ENCODE data around the gene AGBL4.

AGBL4 gene

DNA sequence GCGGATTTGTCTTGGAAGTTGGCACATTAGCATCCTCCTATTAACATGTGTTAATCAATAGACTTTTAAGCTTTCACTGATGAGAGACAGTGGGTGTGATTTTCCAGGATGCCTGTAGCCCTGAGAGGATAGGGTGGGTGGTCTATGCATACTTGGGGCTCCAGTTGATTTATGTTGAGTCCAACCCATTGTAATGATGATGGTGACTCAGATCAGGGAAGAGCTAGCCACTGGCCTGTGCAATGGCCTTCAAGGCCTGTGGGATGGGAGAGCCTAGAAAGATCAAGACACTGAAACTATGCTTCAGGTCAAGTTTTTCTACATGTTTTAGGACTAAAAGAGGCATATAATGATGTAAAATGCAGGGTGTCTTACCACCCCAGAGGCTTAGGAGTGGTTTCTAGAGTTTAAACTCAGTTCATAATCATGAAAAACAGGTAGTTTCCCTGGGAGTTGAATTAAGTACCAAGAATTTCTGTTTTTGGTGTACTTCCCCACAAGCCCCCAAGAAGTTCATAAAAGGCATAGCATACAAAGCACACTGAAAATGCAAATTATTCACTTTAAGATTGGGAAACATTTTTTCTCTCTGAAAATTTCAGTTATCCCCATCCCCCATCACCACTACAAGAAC is 1267.0 kb downstream of the AGBL4 start:
- DNase-seq, result no peak

DNA sequence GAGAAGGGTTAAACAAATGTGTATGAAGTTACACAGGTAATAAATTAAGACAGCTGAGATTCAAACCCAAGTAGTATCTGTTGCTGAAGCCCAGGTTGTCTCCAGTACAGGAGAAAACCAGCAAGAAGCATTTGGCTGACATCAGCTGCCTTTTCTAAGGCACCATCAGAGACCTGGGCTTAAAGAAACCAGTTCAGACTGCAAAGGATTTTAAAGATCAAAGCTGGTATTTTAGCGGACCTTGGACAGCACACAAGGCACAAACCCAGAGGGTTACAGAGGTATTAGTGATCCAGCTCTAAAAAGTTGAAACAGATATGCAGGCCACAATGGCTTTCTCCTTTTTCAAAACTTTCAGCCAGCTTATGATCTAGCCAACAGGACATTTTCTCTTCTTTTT is 1270.5 kb downstream of the AGBL4 start:
- no peak for DNase-seq

DNA sequence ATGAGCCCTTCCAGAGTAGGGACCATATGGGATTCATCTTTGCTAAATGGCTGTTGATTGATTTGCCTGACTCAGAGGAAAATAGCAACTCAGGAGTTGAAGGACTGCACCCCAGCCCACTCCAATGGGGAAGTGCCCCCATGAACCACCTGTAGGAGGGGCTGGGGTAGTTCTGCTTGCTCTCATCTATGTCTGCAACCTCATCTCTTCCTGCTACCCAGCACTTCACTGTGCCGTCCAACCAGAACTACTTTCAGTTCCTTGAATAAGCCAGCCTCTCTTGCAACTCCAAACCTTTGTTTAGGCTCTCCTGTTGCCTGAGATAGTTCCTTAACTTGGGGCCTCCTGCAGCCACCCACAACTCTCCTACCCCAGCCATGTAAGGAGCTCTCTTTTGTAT is 1273.6 kb downstream of the AGBL4 start:
- DNase-seq, result no peak

DNA sequence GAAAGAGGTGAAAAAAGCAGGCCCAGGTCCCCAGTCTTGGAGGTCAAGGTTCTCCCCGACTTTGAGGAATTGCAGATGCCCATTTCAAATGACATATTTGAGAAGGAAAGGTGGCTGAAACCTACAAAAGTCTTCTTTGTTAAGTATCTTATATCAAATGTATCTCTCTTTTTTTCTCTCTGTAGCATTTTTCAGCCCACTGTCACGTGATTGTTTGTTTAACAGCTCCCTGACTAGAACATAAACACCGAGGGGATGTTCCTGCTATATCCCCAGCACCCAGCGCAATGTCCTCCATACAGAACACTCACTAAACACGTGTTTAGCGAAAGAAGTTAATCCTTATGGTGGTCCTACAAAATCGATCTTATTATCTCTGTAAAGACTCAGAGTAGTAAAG is 1274.7 kb downstream of the AGBL4 start:
- no peak for DNase-seq

DNA sequence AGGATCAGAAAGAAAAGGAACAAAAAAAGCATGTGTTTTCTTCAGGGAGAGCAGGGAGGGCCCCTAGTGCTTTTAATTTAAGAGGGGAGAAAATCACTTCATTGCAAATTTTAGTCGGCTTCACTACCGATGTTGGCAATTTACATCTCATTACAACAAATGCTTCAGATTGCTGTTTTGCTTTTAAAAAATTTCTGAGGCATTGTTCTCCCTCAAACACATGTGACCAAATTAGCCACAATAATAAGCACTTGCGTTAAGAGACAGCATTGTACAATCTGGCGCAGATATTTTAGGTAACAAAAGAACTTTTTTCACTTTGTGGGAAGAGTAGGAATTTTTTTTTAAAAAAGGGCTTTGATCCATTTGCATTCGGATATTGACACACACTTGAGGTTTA is 1276.8 kb downstream of the AGBL4 start:
- no peak for DNase-seq

DNA sequence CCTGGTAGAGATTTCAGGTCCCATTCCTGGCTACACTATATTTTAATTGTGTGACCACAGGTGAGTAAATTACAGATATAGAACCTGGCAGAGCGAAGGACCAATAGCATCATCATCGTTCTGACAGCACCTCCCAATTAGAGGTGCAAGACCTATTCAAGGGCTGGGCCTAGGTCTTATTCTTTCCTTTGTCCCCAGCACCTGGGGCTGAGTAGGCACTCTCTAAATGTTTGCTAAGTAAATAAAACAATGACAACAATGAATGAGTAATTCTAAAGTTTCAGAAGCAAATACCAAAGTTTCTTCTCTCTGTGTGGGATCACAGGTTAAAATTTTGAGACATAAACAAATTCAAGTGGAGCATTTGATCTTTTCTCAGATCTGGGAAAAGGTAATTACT is 1279.7 kb downstream of the AGBL4 start:
- no peak for DNase-seq

DNA sequence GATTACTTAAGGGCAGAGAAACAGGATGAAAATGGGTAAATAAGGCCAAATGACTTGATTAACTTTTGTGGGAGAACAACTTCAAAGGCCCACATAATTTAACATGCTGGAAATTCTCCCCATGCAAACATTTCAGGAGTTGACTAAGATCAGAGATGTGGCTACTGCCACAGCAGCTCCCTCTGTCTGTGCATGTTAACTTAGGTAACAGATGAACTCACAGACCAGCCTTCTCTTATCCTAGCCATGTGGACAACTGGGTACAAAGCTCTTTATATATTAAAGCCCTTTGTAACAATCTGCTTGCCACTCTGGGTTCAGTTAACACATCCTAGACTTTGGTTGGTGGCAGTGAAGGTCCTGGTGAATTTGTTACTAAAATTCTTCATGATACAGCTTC is 1280.3 kb downstream of the AGBL4 start:
- DNase-seq, result no peak

DNA sequence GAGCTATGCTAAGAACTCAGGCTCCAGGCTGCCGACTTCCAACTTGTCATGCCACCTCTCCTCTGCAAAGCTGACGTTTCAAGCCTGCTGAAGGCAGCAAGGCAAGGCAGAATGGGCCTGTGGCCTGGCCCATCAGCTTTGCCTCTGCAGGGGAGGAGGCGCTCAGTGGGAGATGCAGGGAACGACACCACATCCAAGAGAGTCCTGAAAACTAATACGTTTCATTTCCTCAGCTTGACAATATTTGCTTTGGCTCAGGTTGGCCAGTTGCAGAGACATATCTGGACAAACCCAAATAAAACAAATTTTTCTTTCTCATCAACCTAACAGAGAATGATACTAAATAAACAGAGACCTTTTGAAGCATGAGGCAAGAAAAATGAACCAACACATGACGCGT is 1282.4 kb downstream of the AGBL4 start:
- DNase-seq, result no peak

DNA sequence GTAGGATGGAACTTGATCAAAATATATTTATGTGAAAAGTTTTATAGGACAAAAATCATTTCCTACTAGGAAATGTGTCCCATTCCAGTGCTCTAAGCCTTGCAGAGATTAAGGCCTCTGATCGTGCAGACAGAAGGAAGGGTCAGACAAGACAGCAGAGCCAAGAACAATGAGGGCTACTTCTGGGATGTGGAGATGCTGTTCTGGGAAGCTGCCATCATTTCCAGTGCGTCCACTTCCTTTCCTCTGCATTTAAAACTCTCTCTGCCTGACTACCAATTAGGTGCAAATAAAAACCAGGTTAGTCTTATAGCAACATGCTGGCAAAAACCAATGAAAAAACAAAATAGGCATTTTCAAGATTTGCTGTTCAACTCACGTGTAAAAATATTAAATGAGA is 1283.1 kb downstream of the AGBL4 start:
- DNase-seq, result no peak

DNA sequence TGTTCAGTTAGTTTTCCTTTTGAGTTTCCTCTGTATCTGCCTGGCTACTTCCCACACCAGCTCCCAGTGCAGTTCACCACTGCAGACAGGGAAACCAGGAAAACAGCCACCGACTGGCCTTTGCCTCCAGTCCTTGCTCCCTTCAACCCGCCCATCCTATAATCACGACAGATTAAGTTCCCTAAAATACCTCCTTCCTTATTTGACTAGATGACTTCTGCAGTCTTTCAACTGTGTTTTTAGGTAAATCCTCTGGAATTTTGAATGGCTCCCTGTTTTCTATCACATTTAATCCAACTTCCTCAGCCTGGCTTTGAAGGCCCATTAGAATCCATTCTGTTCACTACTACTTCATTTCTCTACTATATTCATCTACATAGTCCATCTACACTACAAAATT is 1284.7 kb downstream of the AGBL4 start:
- DNase-seq, result no peak

DNA sequence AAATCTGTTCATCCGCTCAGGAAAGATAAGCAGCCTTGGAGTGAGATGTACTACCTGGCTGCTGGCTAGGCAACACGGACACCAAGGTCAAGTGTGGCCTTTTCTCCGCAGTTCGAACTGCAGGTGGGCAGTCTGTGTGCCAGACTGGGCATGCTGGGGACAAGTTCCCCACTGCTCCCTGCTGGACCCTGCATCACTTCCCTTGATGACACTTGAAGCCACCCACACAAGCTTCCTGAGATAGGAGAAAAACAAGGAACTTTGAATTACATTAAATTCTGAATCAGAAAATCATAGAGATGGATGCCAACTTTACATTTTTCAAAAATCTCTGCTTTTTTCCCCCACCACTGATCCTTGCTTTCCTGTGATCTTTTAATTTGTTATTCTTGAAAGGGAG is 1285.4 kb downstream of the AGBL4 start:
- DNase-seq, result no peak

DNA sequence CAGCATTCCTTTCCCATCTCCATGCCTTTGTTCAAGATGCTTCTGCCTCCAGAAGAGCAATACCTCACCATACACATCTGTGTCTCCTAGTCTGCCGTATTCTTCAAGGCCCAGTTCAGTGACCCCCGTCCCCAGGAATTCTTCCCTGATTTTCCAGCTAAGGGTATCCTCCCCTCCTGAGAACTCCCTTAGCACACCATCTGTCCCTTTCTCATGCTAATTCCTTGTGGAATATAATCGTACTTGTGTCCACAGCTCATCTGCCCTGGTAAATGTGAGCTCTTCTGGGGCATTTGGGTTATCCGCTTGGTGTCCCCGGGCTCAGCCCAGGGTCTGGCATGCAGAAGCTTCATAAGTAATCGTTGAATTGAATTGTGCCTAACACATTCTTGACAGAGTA is 1288.0 kb downstream of the AGBL4 start:
- DNase-seq, result no peak

DNA sequence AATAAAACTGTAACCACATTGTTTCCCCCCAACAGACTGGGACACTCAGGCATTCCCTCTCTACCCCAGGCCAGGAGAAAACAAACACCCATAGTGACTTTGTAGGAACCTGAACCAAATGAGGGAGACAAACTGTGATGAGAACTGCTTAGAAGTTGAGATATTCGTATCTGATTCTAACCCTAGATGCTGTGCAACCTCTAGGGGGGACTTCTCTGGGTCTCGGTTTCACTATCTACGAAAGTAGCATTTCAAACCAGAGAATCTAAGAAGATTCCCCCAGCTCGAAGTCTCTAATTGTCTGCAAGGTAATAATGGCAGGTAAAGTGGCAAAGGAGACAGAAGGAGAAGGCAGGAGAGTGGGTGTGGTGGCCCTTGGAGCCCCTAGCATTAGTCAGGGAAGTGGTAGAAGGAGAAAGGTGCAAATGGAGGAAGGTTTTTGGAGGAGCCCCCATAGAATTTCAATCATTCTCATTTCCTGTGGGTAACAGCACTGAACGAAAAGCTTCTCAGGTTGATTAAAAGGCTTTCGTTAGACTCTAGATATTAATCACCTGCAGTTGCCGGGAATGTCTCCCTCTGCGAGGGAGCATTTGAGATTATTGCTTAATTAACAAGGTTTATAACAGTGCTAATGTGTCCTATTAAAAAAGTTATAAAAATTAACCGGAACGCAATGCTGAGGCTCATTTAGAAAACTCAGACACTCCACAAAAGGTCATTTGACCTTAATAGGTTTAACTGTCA is 1293.4 kb downstream of the AGBL4 start:
- DNase-seq, result no peak

DNA sequence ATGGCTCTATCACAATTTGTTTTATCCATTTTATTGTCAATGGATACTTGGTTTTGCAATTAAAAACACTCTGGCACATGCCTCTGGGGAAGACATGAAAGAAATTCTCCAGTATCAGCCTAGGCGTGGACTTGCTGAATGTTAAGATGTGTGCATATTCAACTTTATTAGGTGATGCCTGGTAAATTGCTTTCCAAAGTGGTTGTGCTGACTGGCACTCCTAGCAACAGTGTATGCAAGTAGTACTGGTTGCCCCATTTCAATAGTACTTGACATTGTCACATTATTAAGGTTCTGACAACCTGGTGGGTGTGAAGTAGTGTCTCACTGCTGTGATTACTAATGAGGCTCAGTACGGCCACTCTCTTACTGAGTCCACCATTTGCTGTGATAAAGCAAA is 1295.2 kb downstream of the AGBL4 start:
- no peak for DNase-seq

DNA sequence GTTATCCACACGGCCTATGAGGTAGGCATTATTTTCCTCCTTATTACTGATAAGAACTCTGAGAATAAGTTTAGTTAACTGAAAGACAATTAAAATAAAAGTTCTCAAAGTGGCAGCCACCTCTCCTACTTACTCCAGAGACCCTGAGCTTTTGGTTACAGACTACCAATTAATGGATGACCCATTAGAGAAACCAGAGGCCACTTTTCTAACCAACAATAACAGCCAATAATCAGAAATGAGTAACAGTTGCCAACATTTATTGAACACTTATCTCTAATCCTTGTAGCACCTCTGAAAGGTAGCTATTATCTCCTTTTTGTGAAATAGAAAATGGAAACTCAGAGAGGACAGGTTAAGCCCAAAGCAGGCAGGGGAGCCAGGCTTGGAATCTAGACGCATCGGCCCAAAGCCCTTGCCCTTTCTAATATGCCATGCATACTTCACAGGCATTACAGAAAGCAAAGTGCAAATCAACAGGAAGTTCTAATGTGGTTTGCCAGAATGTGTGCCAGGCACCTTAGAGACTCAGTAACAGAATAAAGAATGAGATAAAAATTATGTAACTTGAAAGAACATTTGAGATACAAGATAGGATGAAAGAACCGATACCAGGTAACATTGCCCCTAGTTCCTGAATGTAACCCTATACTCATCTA is 1297.1 kb downstream of the AGBL4 start:
- no peak for DNase-seq

DNA sequence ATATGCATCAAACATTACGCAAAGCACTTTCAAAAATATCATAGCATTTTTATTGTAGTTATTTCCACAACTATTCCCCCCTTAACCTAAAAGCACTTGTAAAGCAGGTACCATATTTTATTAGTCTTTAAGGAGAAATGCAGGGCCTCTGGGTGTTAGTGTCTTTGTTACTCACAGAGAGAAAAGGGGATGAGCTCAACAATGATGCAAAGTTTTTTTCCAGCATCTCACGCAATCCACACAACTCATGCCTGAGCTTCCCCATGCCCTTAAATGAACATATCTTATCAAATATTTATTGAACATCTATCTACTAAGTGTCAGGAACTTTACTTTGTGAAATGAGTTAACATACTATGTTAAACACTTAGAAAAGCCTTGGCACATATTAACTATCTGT is 1297.6 kb downstream of the AGBL4 start:
- DNase-seq, result no peak

DNA sequence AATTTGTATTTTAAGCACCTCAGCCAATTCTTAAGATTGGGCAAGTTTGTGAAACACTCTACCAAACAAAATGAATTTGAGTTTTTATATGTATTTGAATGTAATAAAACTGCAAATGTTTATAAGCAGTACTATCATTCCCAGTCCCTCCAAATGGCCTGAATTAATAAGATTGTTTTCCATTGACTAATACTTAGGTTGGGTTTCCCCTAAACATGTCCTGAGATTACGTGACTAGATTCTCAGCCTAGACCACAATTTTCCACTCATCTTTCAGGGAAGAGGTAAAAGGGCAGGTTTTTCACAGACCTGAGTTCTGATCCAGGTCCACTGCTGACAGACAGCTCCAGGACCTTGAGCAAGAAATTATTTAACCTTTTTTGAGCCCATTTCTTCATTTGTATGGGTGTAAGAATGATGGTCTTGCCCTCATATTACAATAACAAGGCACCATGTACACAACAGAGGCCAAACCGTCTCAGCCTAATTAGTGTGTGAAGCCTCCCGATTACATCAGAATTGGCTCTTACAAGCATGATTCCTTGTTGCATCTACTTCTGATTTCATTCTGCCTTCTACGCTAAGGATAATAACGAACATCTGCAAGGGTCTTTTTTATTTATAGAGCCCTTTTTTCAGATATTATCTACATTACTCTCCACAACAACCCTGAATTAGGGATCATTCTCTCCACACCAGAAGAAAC is 1298.3 kb downstream of the AGBL4 start:
- no peak for DNase-seq

DNA sequence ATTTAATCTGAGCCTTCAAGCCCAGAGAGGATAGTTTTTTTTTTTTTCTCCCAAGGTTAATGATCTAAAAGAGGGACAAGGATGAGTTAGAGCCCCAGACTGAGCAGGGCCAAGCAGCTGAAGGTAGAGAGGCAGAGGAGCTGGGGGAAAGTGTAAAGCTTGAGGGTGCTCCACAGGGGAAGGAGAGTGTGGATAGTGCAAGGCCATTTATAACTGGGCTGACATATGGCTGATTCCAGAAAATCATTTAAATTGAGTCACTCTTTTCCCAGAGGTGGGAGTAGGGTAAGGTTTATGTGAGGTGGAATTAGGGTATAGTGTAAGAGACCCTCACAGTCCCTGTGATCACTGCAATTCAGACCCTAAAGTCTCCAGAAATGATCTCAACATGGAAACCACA is 1302.8 kb downstream of the AGBL4 start:
- DNase-seq, result no peak

DNA sequence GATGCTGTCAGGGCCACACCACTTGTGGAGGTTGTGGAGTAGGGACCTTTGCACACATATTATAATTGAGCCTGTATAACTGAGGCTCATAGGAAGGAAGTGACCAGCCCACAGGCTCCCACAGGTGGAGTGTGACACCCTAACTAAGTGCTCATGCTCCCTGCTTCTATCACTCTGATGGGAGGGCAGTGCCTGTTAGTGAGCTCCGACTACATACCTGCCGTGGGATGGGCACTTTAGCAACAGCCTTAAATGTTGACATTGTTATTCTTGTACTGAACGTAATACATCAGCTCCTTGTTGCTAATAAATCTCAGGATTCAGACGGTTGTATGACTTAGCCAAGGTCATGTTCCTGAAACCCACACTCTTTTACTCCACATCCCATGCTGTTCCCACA is 1305.0 kb downstream of the AGBL4 start:
- DNase-seq, result no peak

DNA sequence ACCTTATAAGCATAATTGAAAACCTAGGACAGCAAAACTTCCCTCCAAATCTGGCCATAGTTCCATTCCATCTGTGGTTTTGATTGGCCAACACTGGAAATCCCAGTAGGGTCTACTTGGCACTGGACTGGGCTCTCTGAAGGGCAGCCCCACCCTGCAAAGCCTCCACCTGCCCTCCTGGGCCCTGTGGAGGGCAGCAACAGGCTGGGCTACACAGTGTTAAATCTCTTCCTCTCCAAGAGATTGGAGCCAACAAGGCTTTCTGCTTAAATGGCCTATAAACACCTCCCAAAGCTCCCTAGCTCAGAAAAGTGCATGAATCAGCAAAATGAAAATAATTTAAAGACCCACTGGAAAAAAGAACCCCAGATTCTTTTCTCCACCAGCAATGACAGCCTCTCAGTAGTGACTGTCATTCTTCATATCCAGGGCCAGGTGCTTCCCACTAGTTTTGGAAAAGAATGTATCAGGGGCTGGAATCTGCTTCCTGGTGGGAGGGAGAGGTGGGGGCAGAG is 1305.6 kb downstream of the AGBL4 start:
- DNase-seq, result no peak

DNA sequence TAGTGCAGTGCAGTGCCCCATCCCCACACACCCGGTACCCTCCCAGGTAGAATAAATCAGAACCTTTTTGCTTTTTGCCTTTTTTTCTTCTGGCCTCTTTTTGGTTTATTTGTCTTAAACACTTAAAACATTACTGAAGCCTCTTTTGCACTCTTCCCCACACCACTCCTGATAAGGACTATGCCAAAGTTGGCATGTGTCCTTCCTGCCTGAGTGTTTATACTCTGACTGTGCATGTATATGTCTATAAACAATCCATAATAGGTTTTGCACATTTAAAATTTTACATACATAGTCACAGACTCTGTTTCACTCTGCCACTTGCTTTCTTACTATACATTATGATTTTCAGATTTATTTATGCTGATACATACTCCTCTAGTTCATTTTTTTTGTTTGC is 1306.7 kb downstream of the AGBL4 start:
- DNase-seq, result no peak

DNA sequence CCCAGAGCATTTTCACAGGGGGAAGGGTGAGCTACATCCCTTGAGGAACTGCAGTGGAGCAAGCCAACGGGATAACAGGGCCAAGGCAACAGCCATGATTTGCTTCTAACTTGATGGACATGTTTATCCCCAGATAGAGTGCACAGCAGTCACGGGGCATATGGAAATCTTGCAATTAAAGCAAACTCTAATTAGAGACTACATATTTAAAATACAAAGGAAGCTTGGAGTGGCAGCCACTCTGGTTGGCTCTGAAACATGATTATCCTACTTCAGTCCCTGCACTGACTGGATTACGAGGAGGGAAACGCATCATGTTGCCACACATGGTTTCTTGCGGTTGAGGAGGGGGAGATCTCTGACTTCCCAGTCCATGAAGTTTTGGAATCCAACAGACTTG is 1307.8 kb downstream of the AGBL4 start:
- DNase-seq, result no peak

DNA sequence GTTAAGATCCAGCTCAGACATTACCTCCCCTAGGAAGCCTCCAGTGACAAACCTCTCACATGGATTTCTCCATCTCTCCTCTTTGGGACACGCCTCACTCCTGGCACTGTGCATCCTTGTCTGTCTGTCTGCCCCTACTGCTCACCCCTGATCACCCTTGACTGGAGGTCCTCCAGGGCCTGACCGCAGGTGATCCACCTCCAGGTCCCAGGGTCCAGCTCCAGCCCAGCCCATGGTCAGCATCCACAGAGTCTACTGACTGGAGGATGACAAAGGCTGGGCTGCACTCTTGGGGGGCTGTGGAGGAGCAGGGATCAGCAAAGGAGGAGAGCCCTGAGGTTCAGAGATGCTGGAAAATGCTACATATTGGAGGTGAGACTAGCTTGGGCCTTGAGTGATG is 1312.8 kb downstream of the AGBL4 start:
- no peak for DNase-seq

DNA sequence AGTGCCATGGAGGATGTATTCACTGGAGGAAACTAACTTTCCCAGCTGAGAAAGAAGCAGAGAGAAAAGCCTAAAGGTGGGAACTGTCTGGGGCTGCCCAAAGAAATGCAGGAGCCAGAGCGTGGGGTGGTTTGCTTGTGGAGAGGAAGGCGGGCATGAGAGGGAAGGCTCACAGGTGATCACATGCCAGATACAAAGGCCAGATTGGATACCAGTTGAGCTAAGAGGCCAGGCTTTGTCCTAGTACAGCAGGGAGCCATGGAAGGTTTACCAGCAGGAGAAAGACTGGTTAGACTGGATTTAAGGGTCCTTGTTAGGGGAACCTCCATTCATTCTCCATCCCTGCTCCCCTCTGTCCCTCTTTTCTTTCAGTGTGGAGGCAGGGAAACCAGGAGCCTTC is 1313.4 kb downstream of the AGBL4 start:
- DNase-seq, result no peak
